GM06990 (cell line): Measurements from ENCODE around the gene HPD.

ENCODE experiments used
- DNase-seq: peaks from one replicate; pipeline ENCODE4 v3.0.0-alpha.2; 2011; ENCODE audit not compliant: insufficient read length; ENCODE audit errors: extremely low read depth
- H3K27me3 ChIP-seq: replicated peaks from 2 replicates; pipeline ENCODE4 v1.6.0; 2011; ENCODE audit warnings: low read length; ENCODE audit not compliant: control insufficient read depth, insufficient read depth
- H3K36me3 ChIP-seq: 2 replicates; pipeline ENCODE4 v1.5.1; 2011; ENCODE audit warnings: low read length; ENCODE audit not compliant: control insufficient read depth, insufficient read depth
- H3K4me3 ChIP-seq: replicated peaks from 2 replicates; pipeline ENCODE4 v1.5.1; 2011; ENCODE audit warnings: low read depth, mild to moderate bottlenecking, control low read depth, low read length
- TF ChIP-seq, protein P1 (sequence below): IDR thresholded peaks from 2 replicates; pipeline ENCODE4 v1.5.1; 2011; ENCODE audit warnings: low read length, control low read depth, mild to moderate bottlenecking, inconsistent platforms; ENCODE audit not compliant: insufficient read depth, poor library complexity, severe bottlenecking

The HPD gene

DNA sequence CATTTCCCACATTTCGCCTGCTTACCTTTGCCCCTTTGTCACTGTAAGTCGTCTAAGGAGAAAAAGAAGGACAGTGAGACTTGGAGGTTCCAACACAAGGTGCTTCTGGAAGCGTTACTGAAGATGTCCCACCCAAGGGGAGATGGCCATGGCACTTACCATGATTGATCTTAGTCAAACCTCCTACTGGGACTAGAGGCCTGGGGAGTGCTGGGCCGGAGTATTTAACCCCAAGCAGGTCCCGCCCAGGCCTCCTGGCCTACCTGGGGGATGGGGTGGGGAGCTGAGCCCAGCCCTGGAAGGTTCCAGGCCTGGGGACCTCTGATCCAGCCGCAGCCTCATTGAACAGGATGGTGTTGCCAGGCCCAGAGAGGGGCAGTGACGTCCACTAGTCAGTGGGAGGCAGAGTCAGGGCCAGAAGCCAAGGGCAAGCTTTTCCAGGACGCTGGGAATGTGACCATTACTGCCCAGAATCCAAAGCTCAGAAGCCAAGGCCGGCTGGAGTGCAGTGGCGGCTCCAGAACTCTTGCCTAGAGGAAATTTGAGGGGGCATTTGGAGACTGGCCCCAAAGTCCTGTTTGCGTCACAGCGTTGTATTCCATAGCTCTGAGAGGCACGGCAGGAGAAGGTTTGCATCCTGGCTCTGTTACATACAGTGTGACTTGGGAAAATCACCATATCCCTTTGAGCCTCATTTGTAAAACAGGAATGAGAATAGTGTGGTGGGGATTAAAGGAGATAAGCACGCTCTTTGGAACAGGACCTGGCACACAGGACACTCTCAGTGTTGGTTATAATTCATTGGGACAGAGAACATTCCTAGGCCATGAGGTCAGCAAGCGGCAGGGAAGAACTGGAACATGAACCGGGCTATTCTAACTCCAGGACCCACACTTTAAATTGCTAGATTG, at the start of gene HPD:
Gene HPD, minus strand, starts transcription at position 198 of the 911 bp plus-strand sequence. Its CDS starts 36 bp downstream, at position 162.
- Histone ChIP-seq H3K36me3 (no peaks in the 10 kb centered on the region), H3K4me3 (no peak within 1 kb of the TSS), H3K27me3 (no peaks in the 10 kb centered on the region)
- TF ChIP-seq, protein P1, sequence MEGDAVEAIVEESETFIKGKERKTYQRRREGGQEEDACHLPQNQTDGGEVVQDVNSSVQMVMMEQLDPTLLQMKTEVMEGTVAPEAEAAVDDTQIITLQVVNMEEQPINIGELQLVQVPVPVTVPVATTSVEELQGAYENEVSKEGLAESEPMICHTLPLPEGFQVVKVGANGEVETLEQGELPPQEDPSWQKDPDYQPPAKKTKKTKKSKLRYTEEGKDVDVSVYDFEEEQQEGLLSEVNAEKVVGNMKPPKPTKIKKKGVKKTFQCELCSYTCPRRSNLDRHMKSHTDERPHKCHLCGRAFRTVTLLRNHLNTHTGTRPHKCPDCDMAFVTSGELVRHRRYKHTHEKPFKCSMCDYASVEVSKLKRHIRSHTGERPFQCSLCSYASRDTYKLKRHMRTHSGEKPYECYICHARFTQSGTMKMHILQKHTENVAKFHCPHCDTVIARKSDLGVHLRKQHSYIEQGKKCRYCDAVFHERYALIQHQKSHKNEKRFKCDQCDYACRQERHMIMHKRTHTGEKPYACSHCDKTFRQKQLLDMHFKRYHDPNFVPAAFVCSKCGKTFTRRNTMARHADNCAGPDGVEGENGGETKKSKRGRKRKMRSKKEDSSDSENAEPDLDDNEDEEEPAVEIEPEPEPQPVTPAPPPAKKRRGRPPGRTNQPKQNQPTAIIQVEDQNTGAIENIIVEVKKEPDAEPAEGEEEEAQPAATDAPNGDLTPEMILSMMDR = no peak
- DNase-seq = no peak

DNA sequence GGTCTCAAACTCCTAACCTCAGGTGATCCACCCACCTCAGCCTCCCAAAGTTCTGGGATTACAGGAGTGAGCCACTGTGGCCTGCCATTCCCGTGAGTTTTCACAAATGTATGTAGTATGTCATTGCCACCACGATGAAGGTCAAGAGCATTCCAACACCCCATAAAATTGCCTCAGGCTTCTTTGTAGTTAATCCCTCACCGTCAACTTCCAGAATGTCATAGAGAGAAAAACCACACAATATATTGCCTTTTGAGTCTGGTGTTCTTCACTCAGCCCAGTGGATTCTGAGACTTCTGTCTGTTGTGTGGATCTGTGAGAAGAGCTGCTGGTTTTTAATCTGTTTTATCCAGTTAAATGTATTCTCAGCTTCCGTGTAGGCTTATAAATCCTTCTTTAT, 47.1 kb upstream of the HPD start:
- no peaks in the 10 kb centered on the region for H3K27me3 ChIP-seq
- TF ChIP-seq, protein P1 = no peak
- H3K36me3 ChIP-seq = peaks cover 11% of the 10 kb centered on the region
- DNase-seq = no peak
- H3K4me3 ChIP-seq = no peak overlapping the region

- Histone ChIP-seq H3K27me3 (no peaks in the 10 kb centered on the region), H3K36me3 (peaks cover 20% of the 10 kb centered on the region), H3K4me3 (no peak overlapping the region)
- no peak for DNase-seq
- TF ChIP-seq, protein P1 = no peak
Measured at GRCh38 chr12:121903202-121903601, 44.5 kb upstream of the HPD start.

DNA sequence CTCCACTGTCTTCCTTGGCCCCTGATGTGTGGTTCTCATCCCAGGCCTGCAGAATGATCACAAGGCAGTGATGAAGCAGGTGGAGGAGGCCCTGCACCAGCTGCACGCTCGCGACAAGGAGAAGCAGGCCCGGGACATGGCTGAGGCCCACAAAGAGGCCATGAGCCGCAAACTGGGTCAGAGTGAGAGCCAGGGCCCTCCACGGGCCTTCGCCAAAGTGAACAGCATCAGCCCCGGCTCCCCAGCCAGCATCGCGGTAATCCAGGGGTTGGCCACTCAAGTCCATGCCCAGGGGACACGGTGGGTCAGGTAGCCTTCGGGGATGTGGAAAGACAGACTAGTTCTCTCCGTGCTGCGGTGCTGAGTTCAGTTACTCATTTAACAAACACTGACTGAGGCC, 40.9 kb upstream of the HPD start:
- no peaks in the 10 kb centered on the region for H3K27me3 ChIP-seq
- DNase-seq = no peak
- peaks cover 23% of the 10 kb centered on the region for H3K36me3 ChIP-seq
- TF ChIP-seq, protein P1 = no peak
- no peak overlapping the region for H3K4me3 ChIP-seq

DNA sequence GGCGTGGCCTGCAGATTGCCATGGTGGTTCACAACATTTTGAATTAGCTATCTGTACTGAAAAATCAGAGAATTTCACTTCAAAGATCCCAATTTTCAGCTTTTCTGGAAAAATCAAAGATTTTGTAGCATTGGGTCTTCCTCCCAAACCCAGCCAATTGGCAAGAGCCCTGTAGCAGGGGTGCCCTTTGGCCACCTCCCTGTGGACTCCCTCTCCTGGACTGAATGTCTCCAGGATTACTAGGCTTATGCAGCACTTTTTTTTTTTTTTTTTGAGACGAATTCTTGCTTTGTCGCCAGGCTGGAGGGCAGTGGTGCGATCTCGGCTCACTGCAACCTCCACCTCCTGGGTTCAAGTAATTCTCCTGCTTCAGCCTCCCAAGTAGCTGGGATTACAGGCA, 39.6 kb upstream of the HPD start:
- Histone ChIP-seq H3K27me3 (no peaks in the 10 kb centered on the region), H3K36me3 (peaks cover 23% of the 10 kb centered on the region), H3K4me3 (no peak overlapping the region)
- TF ChIP-seq, protein P1 = no peak
- DNase-seq = no peak
